HG03060 (cell line): Measurements from ENCODE around the gene CD82.
A peak's percentile ranks its signal among the peaks of the same experiment; 100 is the strongest.
"Not testable (repeated sequence)": the region's sequence is repeated elsewhere in the genome, so short reads cannot be mapped to it uniquely, and the experiment has no call there.

Experiments
- ATAC-seq: cut with Tn5 transposase; IDR thresholded peaks from one replicate; pipeline ENCODE4 v1.9.1; 2021; ENCODE audit warnings: low read depth, moderate number of reproducible peaks; ENCODE audit not compliant: unreplicated experiment

The CD82 gene

DNA sequence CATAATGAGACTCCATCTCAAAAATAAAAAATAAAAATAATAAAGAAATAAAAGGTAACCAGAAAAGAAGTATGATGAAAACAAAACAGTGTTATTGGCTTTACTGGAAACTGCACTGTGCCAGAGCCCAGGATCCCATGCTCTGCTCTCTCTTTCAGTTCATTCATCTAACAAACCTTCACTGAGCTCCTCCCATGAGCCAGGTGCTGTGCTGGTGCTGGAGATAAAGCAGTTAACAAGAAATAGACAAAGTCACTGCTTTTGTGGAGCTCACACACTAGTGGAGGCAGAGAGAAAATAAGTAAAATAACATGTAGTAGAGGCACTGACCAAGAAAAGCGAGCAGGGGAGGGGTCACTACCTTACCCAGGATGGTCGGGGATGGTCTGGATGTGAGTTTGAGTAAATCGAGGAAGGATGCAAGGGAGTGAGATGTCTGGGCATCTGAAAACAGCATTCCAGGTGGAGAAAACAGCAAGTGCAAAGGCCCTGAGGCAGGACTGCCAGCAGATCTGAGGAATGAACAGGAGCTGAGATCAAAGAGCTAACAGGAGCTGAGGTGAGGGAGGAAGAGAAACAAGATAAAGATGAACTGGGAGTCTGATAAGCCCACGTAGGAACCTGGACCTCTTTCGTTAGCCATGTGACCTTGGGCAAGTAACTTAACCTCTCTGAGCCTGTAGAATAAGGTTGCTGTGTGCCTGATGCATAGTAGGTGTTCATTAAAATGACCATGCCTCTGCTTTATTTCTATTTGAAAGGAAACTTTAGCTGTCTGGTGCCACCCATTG is 31.3 kb upstream of the CD82 start:
- ATAC-seq, result no peak

DNA sequence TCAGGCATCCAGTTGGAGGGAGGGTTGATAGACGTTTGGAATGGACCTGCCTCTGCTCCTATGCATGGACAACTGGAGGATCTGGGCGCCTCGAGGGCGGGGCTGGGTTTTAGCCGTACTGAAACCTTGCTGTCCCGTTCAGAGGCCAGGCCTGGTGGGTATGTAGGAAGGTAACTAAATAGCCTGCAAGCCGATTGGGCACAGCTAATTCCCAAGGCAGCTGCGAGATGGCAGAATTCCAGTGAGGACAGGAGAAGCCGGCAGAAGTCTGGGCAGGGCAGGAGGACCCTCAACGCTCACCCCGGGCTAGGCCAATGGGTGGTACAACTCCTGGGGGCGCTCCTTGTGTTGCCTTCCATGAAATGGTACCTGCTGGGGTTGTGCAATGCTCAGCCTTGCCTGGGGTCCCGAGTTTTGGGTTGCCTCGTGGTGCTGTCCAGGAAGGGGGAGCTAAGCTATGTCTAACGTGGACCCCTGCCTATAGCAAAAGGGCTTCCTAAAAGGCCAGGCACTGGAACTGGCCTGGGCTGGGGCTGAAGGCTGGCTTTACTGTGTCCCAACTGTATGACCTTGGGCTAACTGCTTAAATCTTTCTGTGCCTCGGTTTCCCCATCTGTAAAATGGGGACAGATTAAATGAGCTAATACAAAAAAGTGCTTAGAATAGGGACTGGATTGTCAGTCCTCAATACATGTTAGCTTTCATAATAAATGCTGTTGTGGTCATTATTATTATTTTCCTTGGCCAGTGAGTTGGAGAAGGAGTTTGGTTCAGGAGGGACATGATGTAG is 30.1 kb upstream of the CD82 start:
- no peak for ATAC-seq

GRCh38 chr11:44536788-44537516 is 28.5 kb upstream of the CD82 start:
- no peak for ATAC-seq

DNA sequence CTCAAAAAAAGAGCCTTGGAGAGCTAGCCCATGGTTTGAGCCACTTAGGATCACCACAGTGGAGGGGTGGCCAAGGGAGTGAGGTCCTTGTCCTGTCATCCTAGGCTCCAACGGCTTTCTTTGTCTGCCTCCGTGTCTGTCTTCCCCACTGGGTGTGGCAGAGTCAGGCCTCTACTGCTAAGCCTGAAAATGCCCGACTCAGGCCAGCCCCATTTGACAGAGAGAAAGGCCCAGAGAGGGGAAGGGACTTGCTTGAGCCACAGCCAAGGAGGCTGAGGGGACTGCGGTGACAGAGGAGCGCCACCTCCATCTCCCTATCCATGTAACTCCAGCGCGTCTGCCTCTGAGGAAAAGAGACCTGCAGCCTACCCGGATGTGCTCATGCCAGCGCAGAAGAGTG is 27.8 kb upstream of the CD82 start:
- no peak for ATAC-seq

- no peak for ATAC-seq
Observed at GRCh38 chr11:44538375-44539054, 26.9 kb upstream of the CD82 start.

DNA sequence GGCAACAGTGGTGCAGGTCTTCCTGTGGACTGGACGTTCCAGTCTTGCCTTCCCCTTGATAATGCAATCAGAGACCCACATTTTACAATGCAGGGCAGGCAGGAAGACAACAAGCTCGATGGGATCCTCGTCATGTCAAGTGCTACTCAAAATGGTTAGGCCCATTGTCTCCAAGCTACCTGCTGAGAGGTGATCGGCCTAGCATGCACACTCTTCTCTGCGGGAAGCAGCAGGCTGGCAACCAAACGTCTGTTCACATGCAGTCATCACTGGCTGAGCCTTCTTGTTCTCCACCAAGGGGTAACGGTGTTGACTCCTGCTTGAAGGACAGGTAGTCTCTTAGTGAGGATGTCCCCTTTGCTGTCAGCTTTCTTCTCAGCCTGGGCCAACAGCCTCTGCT is 25.5 kb upstream of the CD82 start:
- no peak for ATAC-seq

DNA sequence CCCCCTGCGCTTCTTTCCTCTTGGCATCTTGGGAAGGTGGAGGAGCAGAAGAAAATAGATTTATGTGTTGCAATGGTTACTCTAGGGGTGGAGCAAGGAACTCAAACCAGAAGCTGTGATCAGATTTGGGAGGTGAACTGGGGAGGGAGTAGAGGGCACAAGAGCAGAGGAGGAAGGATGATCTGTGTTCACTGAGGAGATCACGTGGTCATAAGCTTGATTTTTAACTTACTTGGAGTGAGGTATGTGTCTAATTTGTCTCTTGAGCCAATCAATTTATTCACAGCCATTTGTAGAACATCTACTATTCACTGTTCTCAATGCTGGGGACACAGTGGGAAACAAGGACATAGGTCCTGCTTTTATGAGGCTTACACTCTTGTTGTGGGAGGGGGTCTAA is 24.8 kb upstream of the CD82 start:
- no peak for ATAC-seq

DNA sequence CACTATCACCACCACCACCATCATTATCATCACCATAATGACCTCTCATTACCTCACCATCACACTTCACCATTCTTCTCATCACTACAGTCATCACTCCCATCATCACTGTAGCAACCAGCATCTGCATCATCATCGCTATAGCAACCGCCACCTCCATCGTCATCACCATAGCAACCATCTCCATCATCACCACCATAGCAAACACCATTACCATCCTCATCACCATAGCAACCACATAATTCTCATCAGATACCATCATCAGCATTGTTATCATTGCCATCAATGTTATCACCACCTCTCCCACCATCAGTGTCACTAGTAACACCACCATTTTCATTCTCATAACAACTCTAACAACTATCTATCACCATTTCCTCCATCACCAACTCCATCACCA is 23.1 kb upstream of the CD82 start:
- ATAC-seq, result no peak

DNA sequence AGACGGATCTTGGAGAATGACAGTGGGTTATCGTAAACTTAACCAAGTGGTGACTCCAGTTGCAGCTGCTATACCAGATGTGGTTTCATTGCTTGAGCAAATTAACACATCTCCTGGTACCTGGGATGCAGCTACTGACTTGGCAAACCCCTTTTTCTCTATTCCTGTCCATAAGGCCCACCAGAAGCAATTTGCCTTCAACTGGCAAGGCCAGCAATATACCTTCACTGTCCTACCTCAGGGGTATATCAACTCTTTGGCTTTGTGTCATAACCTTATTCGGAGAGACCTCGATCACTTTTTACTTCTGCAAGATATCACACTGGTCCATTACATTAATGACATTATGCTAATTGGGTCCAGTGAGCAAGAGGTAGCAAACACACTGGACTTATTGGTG is 18.5 kb upstream of the CD82 start:
- not testable (repeated sequence) for ATAC-seq

GRCh38 chr11:44547534-44547933 is 17.9 kb upstream of the CD82 start:
- not testable (repeated sequence) for ATAC-seq

GRCh38 chr11:44548032-44548695 is 17.3 kb upstream of the CD82 start:
- no peak for ATAC-seq

DNA sequence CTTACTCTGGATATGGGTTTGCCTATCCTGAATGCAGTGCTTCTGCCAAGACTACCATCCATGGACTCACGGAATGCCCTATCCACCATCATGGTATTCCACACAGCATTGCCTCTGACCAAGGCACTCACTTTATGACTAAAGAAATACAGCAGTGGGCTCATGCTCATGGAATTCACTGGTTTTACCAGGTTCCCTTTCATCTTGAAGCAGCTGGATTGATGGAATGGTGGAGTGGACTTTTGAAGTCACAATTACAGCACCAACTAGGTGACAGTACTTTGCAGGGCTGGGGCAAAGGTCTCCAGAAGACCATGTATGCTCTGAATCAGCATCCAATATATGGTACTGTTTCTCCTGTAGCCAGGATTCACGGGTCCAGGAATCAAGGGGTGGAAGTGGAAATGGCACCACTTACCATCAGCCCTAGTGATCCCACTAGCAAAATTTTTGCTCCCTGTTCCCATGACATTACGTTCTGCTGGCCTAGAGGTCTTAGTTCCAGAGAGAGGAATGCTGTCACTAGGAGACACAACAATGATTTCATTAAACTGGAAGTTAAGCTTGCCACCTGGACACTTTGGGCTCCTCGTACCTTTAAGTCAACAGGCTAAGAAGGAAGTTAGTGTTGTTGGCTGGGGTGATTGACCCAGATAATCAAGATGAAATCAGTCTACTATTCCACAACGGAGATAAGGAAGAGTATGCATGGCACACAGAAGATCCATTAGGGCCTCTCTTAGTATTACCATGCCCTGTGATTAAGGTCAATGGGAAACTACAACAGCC is 16.3 kb upstream of the CD82 start:
- not testable (repeated sequence) for ATAC-seq

DNA sequence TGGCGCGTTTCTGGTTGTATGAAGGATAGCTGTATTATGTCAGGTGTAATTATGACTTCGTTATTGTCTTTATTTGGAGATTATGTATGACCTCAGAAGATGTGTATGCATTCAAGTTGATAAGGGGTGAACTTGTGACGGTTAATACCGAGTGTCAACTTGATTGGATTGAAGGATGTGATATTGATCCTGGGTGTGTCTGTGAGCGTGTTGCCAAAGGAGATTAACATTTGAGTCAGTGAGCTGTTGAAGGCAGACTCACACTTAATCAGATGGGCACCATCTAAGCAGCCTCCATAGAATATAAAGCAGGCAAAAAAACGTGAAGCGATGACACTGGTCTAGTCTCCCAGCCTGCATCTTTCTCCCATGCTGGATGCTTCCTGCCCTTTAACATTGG is 15.3 kb upstream of the CD82 start:
- ATAC-seq, result no peak

DNA sequence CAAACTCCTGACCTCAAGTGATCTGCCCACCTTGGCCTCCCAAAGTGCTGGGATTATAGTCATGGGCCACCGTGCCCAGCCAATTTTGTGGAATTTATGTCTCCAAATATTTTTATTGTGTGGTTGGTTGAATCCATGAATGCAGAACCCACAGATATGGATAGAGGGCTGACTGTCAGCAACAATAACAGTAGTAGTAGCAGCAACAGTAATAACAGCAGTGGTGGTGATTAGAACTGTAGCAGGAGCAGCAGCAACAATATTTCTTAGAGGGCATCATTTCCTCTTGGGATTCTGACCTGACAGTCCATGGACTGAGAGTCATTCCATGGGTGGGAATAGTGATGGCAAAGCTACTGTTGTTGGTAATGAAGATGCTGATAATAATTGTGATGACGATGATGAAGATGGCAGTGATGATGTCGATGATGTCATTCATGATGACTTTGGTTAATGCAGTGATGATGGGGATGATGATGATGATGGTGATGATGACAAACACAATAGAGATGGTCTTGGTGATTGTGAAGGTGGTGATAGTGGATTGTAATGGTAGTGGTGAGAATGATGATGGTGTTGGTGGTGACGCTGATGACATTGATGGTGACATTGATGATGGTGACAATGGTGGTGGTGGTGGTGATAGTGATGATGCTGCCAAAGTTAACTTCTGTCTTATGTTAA is 13.9 kb upstream of the CD82 start:
- no peak for ATAC-seq

DNA sequence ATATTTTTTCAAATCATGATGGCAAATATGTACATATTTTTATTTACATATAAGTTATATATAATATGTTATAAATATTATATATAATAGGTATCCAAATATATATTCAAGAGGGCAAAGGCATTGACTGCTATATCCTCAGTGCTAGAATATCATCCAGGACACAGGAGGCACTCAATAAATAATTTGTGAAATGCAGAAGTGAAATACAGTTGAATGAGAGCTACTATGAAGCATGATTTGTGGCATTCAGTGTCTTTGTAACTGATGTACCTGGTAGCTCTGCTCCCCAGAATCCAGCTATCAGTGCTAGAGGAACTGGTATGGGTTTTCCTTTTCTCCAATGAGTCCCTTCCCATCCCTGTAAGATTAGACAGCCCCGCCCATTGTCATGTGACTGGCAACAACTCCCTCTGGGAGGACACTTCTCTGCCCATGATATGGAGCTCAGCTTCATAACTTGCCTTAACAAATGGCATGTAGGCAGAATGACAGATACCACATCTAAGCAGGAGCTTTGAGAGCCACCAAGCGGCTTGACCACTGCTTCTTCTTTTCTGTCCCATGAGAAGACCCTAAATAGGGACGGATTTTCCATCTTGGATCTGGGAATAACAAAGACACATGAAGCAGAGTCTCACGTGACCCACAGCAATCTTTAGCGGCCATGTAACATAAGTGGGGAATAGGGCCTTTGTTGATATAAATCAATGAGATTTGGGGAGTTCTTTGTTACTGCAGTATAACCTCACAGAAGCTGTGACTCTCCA is 10.2 kb upstream of the CD82 start:
- ATAC-seq, result no peak

- peak; percentile 37 for ATAC-seq
Observed at GRCh38 chr11:44556735-44557409, 8.6 kb upstream of the CD82 start.

DNA sequence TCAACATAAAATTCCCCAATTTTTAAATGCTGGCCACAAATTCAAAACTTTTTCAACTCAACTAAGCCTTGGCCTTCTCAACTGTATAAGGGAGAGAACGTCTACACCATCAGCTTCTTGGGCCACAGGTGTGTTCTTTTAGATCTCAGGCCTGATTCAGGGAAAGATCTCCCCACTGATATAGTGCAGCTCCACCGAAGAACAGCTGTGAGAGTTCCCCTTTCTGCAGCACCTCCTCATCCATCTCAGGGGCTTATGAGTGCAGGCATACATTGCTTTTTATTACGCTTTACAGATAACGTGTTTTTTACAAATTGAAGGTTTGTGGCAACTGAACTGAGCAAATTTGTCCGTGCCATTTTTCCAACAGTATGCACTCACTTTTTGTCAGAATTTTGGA is 8.0 kb upstream of the CD82 start:
- no peak for ATAC-seq
